M059J (cell line): ENCODE measurements around the gene IMMP2L. TPM values are rescaled to one million over a fixed set of nuclear protein-coding genes. Genes with fewer than 3 reads are reported as not detected.
"Not testable (repeated sequence)": the region's sequence is repeated elsewhere in the genome, so short reads cannot be mapped to it uniquely, and the experiment has no call there.

Experiments
- DNase-seq: peaks from one replicate; pipeline ENCODE4 v3.0.0-alpha.2; 2012; ENCODE audit warnings: low read depth
- total RNA-seq: library from RNA; depleted of rRNA; stranded (reverse); fragments of >200 nt; shearing (Covaris generic); gene quantifications from 2 replicates; pipeline ENCODE4 v1.2.3, GENCODE V29; 2014

IMMP2L gene
- total RNA-seq, 1 experiment from 2014 or later, result 8.6 TPM

DNA sequence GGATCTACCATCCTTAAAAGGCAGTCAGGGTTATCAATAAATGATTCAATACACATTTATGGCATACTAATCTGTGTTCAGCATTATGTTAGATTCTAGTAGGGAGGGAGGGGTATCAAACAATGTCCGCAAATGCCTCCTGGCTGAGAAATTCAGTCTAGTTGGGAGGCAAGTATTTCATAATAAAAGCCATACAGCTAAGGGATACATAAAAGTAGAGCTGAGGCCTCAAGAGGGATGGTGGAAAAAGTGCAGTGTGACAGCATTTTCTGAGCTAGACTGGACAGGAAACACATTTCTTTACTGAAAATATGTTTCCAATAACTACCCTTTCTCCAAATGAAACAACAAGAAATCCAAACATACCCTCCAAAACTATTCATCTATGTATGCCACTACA is 624.1 kb downstream of the IMMP2L start:
- no peak for DNase-seq

DNA sequence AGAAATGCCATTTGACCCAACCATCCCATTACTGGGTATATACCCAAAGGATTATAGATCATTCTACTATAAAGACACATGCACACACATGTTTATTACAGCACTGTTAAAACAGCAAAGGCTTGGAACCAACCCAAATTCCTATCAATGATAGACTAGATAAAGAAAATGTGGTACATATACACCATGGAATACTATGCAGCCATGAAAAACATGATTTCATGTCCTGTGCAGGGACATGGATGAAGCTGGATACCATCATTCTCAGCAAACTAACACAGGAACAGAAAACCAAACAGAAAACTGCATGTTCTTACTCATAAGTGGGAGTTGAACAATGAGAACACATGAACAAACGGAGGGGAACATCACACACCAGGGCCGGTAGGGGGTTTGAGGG is 625.6 kb downstream of the IMMP2L start:
- not testable (repeated sequence) for DNase-seq

DNA sequence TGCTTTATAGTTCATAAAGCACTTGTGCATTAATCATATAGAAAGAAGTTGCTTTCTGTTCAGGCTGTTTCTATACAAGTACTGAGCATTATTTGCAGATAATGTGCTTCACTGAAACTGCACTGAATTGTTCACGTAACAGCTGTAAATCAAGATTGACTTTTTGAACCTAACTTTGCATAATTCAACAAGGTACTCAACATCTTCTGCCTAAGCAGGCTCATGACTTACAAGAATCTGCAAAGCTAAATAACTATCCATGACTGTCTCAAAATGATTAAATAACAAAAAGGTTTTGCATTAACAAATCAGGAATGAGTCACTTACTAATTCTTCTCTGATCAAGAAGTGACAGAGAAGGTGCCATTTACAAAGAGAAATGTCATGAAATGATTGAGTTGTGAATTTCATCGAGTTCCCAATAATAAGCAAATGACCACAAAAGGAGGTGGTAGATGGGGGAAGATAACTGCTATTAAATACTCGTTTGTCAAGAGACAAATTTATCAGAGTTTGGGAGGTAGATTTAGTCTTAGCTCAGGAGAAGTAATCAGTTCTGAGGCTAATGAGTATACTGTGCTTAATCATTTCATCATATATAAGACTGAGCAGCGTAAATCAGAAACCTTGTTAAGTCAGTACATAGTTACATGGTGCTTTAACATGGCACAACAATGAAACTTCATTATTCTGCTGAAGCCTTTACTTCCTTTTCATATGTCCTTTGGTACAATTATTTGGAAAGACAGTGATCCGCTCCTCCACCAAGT is 632.6 kb downstream of the IMMP2L start:
- no peak for DNase-seq

GRCh38 chr7:110922906-110923305 is 639.4 kb downstream of the IMMP2L start:
- peak; percentile 31 for DNase-seq

DNA sequence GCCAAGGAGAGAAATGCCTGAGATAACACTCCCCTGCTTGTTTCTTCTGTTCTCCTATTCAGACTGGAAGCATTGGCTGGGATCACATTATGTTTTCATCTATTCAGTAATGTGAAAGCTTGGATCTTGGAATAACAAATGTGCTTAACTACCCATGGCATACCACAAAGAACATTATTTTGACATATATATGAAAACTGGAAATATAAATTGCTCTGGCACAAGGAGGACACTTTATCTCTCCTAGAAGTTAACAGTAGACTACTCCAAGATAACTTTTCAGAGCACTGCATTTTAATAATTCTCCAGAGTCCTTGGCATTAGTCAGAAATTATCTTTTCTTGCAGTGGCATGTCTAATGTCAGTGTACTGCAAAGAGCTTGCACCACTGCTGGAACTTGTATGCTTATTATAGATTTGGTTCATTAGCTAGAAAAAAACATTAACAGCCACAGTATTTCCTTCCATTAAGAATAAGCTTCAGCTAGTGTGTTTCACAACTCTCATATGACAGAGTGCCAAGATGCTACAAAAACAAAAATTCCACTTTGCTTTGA is 640.6 kb downstream of the IMMP2L start:
- DNase-seq, result no peak

DNA sequence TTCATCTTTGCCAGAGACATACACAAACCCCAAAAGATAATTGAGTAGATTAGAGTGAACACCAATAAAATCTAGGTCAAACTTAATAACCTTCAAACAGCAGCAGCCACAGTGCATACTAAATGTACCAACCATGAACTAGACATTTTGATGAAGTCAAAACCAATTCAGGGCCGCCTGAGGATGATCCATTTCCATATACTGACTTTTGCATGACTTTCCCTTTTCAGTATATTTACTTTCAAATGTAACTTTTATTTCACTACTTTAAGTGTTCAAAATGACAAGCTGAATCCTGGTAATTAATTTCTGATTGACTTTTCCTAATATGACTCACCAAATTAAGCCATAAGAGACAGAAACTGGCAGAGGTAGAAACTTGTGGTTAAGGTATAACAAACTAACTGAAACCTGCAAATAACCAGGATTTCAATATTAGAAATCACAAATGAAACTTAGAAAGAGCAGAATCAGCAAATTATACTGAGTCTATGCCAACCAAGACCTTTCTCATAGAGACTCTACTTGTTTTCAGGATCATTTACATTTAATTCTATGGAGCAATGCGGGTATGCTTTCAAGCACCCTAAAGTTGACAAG is 643.2 kb downstream of the IMMP2L start:
- DNase-seq, result no peak

GRCh38 chr7:110914263-110914662 is 648.0 kb downstream of the IMMP2L start:
- no peak for DNase-seq

DNA sequence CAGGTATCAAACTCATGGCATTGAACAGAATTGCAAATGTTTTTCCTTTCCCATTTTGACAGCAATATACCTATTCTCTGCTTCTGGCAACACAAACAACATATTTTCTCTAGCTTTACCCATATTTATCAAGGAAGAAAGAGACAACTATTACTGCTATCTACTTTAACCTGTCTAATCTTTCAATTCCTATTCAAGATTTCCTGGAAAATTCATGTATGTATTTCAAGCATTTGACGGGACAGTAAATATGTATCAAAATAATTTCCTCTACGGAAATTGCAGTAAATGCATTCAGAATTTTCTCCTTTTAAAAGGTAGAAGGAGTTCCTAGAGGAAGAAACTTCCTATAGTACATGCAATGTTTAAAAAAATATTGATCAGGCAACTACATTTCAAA is 650.7 kb downstream of the IMMP2L start:
- DNase-seq, result no peak

DNA sequence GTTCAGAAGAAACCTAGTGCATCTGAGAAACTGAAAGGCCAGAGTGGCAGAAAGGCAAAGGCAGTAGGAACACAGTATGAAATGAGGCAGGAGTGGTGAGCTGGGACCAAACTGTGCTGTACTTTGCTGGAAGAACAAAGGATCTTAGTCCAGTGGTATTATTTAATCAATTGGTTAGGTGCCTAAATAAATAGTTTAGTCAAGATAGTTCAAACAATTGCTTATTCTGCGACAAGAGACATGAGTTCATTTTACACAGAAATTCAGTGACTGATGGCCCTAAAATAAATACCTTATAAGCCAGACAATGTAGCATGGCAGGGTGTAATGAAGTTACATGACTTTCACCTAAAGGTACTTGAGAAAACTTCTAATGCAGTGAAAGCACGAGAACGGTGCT is 653.2 kb downstream of the IMMP2L start:
- DNase-seq, result no peak

DNA sequence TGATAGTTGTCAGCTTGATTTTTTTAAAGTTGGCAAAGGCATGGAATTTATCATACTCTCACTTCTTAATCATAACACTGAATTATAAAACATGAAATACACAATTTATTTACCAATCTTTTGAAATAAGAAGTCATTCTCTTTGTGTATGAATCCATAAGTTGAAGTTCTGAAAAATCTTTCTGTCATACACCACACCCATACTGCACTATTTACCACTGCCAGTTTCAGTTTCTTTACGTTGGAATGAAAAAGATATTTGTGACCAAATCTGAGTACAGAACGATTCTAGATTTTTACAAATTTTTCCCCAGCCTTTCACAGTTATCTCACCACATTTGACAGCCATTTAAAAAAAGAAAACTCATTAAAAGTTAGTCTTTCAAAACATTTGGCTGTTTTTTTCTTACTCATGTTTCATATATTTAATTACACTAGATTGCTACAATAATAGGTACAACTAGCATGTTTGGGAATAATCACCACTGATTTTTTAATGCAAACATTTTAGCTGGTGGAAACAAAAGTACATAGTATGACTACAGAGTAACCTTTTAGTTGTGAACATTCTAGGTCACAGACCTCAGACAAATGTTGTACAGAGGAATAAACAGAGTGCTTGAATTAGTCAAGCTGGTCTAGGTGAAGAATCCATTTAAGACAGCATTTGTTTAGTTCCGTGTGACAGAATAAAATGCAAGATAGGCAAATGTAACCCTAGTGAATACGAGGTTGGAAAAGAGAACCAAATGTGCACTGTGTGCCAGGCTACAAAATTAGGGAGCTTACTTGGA is 656.3 kb downstream of the IMMP2L start:
- DNase-seq, result no peak

DNA sequence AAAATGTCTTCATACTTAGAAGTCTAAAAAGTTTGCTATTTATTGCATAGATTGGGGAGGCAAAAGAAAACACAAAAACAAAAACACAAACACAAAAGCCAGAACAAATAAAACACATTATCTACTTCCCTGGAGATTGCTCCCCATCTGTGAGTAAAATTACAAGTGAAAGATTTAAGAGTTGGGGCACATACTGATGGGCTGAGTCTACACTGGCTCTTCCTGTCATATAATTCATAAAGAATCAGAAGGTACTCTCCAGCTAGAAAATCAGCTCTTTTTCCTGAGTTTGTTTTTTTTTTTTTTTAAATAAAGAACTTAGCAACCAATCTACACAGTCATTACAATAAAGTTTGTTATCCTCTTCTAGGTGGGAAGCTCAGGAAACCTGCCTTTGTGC is 663.8 kb downstream of the IMMP2L start:
- DNase-seq, result no peak

DNA sequence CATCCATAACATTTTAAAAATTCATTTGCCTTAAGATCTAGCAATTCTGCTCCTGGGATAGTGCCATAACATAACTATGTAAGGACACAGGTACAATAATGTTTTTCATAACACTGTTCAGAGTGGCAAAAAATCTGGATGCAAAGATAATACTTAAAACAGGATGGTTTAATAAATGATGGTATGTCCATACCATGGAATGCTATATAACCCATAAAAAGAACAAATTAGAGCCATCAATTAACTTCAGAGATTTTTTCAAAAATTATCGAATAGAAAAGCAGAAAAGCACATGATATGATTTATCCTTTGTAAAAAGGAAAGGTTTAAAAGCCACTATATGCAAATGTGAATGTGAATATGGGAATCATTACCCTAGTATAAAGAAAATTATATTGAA is 664.8 kb downstream of the IMMP2L start:
- DNase-seq, result no peak

GRCh38 chr7:110894111-110894510 is 668.2 kb downstream of the IMMP2L start:
- DNase-seq, result no peak

- DNase-seq, result no peak
Measured at GRCh38 chr7:110891197-110891596, 671.1 kb downstream of the IMMP2L start.

GRCh38 chr7:110890101-110890500 is 672.2 kb downstream of the IMMP2L start:
- DNase-seq, result no peak

DNA sequence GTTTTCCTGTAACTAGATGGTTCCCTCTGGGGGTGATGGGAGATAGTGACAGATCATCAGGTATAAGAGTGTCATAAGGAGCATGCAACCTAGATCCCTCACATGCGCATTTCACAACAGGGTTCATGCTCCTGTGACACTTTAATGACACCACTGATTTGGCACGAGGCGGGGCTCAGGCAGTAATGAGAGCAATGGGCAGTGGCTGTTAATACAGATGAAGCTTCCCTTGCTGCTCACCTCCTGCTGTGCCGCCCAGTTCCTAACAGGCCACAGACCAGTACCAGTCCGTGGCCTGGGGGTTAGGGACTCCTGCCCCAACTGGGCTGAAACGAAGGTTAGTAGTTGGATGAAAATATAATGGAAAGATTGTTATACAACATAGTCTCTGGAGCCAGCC is 673.0 kb downstream of the IMMP2L start:
- no peak for DNase-seq

- no peak for DNase-seq
Measured at GRCh38 chr7:110888641-110889040, 673.7 kb downstream of the IMMP2L start.

DNA sequence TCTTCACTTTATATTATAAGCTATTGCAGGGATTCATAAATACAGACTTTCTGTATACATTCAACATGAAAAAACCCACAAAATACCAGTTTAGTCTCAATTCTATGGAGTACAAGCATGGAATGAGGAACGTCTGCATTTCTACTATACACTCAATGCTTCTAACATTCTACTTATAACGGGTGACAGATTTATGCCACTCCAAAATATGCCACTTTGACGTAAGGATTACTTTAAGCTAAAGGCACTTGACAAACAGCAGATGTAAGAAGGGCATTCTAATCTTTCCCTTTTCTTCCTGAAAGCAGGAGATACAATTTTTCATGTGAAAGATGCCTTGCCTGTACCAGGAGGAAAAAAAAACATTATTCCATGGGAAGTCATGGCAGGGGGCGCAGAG is 676.8 kb downstream of the IMMP2L start:
- no peak for DNase-seq

GRCh38 chr7:110881721-110882120 is 680.6 kb downstream of the IMMP2L start:
- DNase-seq, result no peak

DNA sequence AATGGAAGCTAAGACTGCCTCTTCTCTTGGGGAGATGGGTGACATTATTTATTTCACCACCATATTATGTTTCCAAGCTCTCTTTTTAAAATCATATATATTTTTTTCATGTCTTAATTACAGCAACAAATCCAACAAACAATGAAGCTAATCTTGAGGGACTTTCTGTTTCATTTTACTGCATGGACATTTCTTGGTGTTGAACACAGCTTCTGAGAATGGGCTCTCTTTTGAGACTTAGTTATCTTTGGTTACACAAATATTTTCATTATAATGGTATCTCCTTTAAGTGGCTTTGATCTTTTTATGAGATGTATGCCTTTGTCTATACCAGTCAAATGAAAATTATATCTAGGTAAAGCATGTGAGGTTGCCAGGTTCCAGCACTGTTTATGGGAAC is 681.3 kb downstream of the IMMP2L start:
- no peak for DNase-seq

DNA sequence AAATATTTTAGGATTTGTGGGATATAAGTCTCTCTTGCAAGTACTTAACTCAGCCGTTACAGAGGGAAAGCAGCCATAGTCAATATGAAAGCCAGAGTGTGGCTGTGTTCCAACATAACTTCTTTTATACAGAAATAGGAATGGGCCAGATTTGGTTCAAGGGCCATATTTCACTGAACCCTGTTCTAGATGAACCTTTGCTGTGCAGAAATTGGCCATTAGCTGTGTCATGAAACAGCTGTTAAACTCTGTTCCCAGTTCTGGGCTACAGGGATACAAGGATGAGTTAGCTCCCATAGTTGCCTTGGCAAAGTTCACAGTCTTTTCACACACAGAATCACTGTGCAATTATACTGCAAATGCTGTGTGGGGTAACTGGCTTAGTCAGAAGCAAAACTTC is 685.3 kb downstream of the IMMP2L start:
- DNase-seq, result peak; percentile 1

- no peak for DNase-seq
Measured at GRCh38 chr7:110875346-110875745, 686.9 kb downstream of the IMMP2L start.

DNA sequence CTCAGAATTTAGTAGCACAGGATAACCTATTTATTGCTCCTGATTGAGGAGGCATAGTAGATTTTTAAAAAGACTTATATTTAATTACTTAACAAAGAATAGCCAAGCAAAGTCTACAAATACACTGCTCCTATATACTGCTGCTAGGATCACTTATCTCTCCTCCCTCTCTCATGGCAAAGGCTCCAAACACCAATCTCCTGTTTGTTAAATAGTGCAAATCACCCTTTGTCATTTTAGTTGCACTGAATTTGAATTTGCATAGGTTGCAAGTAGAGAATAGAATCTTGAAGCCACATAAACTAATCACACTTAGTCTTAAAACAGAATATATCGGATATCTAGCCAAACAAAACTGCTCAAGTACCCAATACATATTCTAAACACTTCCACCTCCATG is 690.4 kb downstream of the IMMP2L start:
- DNase-seq, result no peak
